GM19239 (cell line): Measurements from ENCODE around the gene CIROP.

Source experiments
- DNase-seq: peaks from one replicate; pipeline ENCODE4 v3.0.0; 2011; ENCODE audit warnings: low spot score; ENCODE audit not compliant: insufficient read length
- FAIRE-seq: peaks from 2 replicates; lab custom pipeline; 2011; peaks lifted over from hg19 to GRCh38; lab: Jason Lieb, UNC

The CIROP gene

DNA sequence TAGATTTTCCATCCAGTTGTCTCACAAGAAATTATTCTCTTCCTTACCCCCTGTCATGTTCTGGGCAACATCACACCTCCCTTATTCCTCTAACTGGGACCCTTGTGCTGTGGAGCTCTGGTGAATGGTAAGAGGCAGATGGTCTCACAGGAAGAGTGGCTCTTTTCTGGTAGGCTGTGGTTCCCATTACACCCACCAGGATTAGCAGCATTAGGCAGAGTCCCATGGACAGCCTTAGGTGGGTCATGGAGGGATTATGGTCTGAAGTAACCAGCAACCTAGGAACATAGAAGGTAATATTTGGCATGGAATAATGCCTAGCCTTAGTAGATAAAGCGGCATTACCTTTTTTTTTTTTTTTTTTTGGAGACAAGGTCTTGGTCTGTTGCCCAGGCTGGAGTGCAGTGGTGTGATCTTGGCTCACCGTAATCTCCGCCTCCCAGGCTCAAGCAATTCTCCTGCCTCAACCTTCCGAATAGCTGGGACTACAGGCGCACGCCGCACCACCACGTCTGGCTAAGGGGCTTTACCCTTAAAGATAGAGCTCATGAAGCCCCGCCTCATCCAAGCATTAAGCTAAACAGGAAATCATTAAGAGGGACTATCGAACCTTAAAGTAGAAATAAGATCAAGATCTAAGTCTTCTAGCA, 5.5 kb downstream of the CIROP start:
- FAIRE-seq = no peak
- DNase-seq = no peak

DNA sequence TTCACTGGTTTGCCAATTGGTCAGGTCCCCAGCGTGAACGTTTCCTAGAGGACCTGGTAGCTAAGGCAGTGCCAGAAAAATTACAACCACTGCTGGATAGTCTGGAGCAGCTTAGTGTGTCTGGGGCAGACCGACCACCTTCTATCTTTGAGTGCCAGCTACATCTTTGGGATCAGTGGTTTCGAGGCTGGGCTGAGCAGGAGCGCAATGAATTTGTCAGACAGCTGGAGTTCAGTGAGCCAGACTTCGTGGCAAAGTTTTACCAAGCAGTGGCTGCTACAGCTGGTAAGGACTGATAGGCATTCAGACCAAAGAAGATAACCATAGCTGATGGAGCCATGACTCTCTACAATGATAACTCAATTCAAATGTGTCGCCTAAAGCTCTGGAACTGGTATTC, 7.0 kb downstream of the CIROP start:
- DNase-seq (no peak), FAIRE-seq (no peak)

DNA sequence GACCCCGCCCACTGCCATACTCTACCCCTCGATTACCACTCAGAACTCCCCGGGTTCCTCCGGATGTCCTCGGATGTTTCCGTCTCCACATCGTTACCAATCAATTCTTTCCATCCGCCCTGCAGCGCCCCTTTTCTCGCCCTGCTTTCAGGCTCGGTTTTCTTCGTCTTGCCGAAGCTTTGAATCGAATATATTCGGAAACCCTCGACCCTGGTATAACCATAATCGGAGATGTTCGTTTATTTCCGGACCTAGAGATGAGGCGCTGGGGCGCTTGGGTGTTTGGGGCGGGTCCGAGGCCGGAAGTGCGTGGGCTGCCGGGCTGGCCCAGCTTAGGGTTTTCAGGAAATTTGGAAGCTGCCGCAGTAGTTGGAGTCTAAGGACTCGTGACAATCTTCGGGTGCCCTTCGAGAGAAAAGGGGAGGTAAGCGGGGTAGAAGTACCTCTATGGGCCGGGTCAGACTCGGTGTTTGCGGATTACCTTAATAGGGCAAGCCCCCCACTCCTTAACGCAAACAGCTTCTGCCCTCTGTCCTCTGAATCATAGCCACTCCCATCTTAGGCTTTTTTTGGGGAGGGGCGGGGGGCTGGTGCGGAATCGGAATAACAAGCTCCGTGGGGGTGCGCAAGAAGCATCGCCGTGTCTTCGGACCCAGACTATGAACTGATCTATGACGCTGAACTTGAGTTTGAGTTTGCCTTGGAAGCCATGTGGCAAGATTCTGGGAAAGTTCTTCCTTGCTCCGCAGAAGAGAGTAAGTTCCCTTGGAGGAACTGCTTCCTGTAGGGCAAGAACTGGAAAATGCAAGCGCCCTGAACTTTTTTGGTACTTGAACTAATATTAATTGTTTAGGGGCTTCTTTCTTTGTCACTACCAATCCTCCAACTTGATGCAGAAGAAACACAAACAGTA, 9.3 kb downstream of the CIROP start, which contains the start of gene C14orf119:
TSS of gene C14orf119 (plus strand) at position 310 of the 913 bp plus-strand sequence. CDS start 2,154 bp downstream, outside the sequence.
- FAIRE-seq (peak; percentile 98), DNase-seq (peak; percentile 86)

DNA sequence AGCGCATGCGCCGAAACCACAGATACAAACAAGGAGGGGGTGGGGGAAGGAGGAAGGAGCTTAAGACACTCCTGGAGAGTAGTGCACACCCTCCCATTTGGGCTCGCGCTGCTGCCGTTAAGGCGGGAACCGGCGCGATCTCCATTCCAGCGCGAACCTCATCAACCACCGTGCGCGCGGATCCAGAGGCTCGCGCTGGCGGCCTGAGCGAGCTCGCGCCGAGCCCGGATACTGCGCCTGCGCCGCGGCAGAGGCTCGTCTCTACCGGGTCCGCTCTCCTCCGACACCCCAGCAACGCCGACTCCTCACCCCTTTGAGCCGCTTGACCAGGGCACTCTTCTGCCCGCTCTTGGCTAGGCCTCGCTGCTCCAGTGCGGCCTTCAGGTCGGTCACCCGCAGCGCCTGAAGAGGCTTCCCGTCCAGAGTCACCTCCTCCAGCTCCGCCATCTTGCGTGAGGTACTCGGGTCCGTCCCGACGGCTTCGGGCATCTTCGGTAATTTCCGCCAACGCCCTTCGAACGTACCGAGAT, 10.1 kb downstream of the CIROP start, which contains the start of gene ACIN1:
TSS of gene ACIN1 (minus strand) at position 471 of the 530 bp plus-strand sequence. CDS start at position 447, 24 bp downstream.
- FAIRE-seq = no peak

DNA sequence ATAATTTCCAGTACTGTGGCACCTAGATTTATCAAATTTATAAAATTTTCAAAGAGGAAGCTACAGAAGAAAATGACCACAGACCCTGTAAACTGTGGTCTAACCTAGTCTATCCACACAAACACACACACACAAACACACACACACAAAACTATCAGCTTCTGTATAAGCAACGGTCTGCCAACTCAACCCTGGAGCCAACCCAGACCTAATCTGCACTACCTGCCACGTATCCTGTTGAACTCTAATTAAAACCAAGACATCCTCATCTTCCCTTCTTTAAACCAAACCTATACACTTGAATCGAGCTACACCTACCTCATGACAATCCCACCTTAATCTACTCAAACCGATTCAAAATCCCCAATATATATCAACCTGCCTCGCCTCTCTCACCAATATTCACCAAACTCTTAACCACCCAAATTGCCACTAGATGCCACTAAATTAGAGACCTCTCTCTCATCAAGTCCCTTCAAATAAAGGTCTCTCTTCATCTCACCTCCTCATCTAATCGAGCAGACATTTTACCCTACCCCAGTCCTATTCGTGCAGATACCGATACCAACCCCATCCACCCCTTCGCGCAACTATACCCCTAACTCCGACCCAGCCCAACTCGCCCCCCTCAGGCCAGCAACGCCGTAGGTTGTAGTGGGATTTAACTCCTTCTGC, 10.7 kb downstream of the CIROP start:
- FAIRE-seq = peak; percentile 75

More for the DNA sequence above, 10.1 kb downstream of the CIROP start, which contains the start of gene ACIN1:
- no peak for DNase-seq

DNA sequence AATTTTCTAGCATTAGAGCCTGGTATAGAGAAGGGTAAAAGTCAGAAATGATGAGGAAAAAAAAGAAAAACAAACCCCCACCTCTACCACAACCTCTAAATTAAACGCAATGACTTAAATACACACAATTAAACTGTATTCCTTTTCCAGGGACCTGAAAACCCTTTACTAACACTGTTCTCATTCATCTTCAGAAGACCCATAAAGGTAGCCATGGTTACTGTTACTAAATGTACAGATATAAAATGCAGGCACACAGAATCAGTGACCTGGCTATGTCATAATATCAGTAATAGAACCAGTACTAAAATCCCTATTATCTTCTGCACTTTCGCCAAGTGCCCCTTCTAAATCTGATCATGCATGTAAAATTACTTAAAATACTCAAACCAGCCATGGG, 11.3 kb downstream of the CIROP start:
- no peak for DNase-seq
- no peak for FAIRE-seq

More for the DNA sequence above, 10.7 kb downstream of the CIROP start:
- DNase-seq = peak; percentile 61

DNA sequence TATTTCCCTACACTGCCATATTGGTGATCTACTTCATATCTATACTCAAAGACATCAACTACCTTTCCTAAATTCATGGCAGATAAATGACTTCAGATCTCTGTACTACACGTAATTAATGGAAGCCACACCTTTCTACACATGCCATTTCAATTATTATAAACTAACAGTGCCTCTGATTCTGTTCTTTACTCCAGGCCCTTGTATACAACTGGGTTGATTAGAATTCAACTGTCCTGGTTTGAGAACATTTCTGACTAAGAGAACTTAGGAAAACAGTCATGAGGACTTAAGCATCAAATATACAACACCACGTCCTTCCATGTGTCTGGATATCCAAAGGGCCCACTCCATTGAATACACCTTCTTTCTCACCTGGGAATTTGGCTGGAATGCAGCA, 11.7 kb downstream of the CIROP start:
- no peak for FAIRE-seq
- no peak for DNase-seq

DNA sequence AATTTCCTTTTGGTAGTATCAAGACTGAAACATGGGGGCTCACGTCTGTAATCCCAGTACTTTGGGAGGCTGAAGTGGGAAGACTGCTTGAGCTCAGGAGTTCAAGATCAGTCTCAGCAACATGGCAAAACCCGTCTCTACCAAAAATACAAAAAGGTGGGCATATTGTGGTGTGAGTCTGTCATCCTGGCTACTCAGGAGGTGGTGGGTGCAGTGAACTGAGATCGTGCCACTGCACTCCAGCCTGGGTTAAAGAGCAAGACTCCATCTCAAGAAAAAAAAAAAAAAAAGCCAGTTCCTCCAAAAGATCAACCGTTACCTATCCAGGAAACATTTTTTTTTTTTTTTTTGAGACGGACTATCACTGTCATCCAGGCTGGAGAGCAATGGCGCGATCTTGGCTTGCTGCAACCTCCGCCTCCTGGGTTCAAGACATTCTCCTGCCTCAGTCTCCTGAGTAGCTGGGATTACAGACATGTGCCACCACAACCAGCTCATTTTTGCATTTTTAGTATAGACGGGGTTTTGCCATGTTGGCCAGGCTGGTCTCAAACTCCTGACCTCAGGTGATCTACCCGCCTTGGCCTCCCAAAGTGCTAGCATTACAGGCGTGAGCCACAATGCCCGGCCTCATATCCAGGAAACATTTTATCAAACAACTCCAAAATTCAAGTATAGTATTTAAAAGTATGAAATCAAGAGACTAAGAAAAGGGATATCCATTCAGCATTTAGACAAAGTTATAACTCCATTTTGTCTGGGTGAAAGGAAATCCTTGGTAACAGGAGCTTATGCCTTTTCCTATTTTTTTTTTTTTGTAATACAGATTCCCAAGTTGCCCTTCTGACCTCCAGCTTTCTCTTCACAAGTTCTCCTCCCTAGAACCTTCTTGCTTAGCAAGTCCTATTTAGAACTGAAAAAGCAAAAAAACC, 13.2 kb downstream of the CIROP start:
- FAIRE-seq (no peak), DNase-seq (no peak)

DNA sequence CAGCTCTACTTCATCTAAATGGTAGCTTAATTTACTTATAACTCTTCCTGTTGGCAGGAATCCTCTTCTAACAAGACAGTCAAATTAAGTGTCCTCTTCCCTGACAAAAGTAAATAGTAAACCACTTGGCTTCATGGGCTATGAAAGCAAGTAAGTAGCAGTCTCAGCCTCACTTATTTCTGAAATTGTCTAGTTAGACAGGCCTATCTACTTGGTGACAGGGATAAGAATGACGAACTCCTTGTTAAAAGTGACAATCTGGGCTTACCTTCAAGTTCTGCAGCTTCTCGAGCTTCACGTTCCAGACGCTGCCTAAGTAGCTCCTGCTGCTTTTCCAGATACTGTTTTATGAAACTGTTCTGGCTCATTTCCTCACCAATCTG, 14.5 kb downstream of the CIROP start:
- FAIRE-seq = no peak
- DNase-seq = no peak

DNA sequence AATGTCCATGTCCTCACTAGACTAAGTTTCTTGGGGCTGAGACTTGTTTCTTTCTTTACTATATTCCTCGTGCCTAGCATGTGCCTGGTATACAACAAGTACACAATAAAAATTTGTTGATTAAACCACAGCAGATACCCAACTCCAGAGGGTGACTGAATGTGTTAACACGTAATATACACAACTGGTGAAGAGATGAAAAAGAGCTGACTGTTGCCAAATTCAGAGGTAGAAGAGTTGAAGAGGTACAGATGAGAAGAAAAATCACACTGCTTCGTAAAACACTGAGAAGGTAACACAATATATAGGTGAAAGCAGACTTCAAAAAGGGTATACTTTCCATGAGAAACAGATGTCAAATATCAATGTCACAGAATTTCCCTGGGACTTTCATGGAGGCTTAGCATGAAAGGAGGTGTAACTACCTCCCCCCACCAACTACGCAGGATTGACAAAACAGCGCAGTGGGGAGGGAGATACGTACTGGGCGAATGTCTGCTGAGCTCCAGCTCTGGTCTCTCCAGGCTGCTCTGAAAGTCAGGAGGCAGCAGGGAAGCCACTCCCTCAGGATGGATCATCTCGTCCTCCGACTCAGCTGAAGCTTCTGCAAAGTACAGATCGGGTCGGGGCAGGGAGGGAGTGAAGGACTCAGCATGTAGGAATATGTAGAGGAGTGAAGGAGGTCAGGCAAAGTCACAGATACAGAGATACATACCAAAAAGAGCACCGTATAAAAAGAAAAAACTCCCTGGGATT, 15.1 kb downstream of the CIROP start:
- no peak for FAIRE-seq

DNA sequence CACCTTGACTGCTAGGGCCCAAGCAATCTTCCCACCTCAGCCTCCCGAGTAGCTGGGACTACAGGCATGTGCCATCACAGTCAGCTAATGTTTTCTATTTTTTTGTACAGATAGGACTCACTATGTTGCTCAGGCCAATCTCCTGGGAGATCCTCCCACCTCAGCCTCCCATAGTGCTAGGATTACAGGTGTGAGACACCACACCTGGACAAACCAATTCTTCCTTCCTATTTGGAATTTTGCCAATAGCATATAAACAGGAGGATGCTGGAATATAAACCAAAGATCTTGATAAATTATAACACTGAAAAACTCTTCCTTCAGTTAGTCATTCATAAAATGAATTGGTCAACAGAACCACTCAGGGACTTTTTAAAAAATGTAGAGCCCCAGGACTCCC, 18.2 kb downstream of the CIROP start:
- no peak for DNase-seq
- FAIRE-seq = no peak

More for the DNA sequence above, 15.1 kb downstream of the CIROP start:
- no peak for DNase-seq

DNA sequence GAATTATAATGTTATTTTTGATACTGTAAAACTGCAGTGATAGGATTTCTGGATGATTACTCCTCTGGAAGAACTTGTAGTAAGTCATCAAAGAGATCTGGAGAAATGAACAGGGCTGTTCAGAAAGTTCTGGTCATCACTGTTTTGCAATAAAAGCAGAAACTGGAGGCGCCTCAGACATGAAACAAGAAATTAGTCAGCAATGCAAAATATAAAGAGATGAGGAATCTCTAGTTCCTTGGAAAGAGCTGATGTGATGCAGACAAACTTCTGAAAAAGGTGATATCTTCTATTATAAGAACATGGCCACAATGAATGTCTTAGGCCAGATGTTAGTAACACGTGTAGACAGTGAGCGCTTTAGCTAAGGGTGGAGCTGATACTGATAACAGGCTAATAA, 19.3 kb downstream of the CIROP start:
- no peak for FAIRE-seq
- DNase-seq = no peak

DNA sequence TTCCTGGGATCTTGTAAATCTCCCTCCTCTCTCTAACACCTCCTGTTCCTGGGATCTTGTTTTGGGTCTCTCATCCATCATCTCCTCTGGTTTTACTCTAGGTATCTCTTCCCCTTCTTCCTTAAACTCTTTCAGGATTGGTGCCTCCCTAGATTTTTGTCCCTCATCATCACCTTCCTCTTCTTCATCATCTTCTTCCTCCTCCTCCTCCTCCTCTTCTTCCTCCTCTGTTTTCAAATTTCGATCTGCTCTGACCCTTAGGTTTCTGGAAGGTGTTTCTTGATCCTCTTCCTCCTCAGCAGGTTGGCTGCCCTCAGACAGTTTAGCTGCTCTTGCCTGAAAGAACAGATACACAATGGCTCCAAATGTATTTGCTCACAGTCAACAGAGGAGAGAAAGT, 24.3 kb downstream of the CIROP start:
- FAIRE-seq = no peak
- no peak for DNase-seq

DNA sequence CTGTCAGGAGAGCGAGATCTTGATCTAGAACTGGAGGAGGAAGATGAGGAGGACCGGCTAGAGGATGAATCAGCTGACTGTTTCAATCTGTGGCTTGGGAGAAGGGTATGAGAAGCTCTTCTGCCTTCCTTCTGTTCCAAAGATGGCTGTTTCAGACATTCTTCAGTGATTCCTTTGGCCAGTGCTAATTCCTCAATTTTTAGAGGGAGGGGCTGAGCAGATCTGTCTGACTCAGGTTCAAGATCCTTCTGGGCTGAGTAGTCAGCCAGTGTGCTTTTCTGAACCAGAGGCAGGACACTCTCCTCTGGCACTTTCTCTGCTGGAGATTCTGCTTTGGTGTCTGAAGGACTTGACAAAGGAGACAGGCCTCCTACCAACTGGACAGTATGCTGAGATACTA, 25.1 kb downstream of the CIROP start:
- FAIRE-seq (no peak), DNase-seq (no peak)

DNA sequence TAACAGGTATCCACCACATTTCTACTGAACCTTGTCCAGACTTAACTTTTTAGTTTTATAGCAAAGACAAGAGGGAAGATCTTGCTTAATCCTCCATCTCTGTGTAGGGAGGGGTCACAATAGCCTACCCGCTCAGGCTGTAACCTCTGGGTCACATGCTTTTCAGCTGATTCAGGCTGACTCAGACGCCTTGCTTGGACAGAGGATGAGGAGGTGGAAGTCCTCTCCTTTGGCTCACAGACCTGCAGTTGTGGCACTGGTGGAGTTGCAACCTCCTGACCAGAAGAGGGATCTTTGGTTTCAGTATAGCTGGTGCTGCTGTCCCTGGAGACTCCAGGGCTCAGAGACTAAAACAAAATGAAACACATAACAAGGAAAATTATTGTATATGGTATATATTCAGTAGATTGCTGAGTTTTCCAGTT, 26.1 kb downstream of the CIROP start:
- no peak for FAIRE-seq
- DNase-seq = no peak

DNA sequence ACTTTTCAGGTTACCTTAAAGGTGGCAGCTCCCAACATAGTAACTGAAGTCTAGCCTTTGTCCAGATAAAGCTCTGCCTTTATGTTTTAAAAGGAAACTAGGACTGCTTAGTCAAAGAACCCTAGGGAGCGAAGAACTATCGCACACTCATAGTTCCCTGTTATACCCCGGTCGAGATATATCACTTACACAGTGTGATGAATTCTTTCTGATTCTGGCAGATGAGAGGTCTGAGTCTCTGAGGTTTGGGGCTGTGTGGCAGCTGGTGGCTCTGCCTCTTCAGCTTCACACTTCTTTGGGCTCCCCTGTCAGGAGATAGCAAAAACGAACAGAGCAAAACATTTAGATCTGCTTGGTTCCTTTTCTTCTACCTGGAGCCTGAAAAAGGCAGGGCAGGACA, 26.8 kb downstream of the CIROP start:
- no peak for DNase-seq
- FAIRE-seq = no peak

DNA sequence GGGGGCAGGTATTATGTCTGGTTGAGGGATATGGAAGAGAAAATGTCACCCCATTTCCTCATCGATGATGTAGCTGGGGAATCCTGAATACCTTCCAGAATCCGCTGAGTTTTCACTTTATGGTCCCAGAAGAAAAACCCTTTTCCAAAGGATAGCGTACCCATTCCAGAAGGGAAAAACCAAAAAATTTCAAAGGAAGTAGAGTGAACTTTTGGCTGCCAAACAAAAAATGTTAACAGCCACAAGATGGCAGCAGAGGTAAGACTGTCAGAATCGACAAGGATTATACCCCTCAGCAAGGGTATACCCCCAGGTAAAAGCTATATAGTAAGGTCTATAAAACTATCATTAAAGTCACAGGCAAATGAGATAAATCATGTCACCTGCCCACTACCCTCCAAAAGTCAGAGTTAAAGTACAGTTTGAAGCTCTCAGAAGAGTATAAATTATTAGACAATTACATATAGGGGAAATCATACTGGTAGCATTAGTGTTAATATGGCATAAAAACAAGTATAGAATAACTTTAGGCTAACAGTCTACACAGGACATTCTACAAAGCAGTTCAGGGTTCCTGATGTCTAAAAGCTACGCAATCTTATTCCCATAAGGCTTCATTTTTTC, 27.9 kb downstream of the CIROP start:
- no peak for FAIRE-seq
- DNase-seq = no peak

DNA sequence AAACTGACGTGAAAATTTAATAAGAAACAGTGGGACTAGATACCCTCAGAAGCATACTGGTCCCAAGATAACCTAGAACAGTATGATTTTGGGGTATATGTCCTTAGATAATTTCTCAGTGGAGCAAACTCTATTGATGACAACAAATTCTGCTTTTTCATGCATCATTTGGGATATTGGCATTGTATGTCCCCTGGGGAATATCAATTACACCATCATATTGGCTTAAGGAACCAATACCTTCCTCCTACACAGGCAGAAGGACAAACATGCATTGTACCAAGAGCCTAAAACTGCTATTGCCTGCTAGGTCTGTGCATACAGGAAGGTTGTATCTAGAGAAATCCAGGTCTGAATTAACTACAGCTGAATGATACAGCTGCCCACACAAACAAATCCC, 29.9 kb downstream of the CIROP start:
- FAIRE-seq = no peak
- DNase-seq = no peak
